ENCODE results near the gene ZFR.

ZFR gene

GRCh38 chr5:32304622-32305021 is 139.9 kb downstream of the ZFR start:
- no peak for DNase-seq (ENCODE audit: low read depth, low spot score)
- no peak overlapping the region for H3K27ac ChIP-seq

Data from epithelial cell of prostate (primary cell).